Endothelial cell of umbilical vein (primary cell): ENCODE data around the gene CDKN1C. TPM values are rescaled to one million over a fixed set of nuclear protein-coding genes. Genes with fewer than 3 reads are reported as not detected.

Experiments
- BruUV-seq: library from RNA; stranded (reverse); fragments of 400-500 nt; replicated peaks from 2 replicates; lab custom pipeline; 2021; lab: Mats Ljungman, UMichigan
- CTCF ChIA-PET: fragments of 300-600, 350-600 bp; sonication (Branson Sonifier 250); formaldehyde crosslinking; loops from one replicate; lab custom pipeline; 2021; ENCODE audit warnings: antibody characterized with exemption, inconsistent platforms; lab: Charles Lee
- POLR2A ChIA-PET: fragments of 300-600, 350-600 bp; sonication (Branson Sonifier 250); formaldehyde crosslinking; loops from one replicate; lab custom pipeline; 2021; ENCODE audit warnings: antibody characterized with exemption, inconsistent platforms; lab: Charles Lee
- DNase-seq: peaks from one replicate; pipeline ENCODE4 v3.0.0-alpha.2; 2011; ENCODE audit warnings: low read depth, low spot score
- FAIRE-seq: peaks from 2 replicates; lab custom pipeline; 2011; peaks lifted over from hg19 to GRCh38; lab: Jason Lieb, UNC
- H2AFZ ChIP-seq: 2 replicates; pipeline ENCODE4 v1.6.0; 2012; ENCODE audit warnings: low read depth, low read length, control low read depth, inconsistent platforms
- H3K27ac ChIP-seq: 2 replicates; pipeline ENCODE4 v1.5.1; 2011; ENCODE audit warnings: low read depth, mild to moderate bottlenecking, control low read depth, low read length, moderate library complexity; ENCODE audit not compliant: insufficient read depth
- H3K27me3 ChIP-seq, 2 experiments: 2 replicates each; pipeline versions ENCODE4 v1.6.0 to v1.6.1; 2011; ENCODE audit warnings: low read length in 2 of 2, mixed read lengths in 1 of 2; ENCODE audit not compliant: control insufficient read depth in 2 of 2, insufficient read depth in 2 of 2
- H3K36me3 ChIP-seq, 2 experiments: 2 replicates in 1 of 2; 3 replicates in 1 of 2; pipeline ENCODE4 v1.5.1; 2011; ENCODE audit warnings: low read length in 2 of 2, mild to moderate bottlenecking in 1 of 2, moderate library complexity in 1 of 2; ENCODE audit not compliant: control insufficient read depth in 2 of 2, insufficient read depth in 2 of 2; ENCODE audit errors: extremely low read depth in 1 of 2
- H3K4me1 ChIP-seq: 3 replicates; pipeline ENCODE4 v1.5.1; 2011; ENCODE audit warnings: mild to moderate bottlenecking, low read length; ENCODE audit not compliant: control insufficient read depth, insufficient read depth; ENCODE audit errors: extremely low read depth
- H3K4me2 ChIP-seq: 2 replicates; pipeline ENCODE4 v1.6.1; 2011; ENCODE audit warnings: low read length, control low read depth, mixed read lengths; ENCODE audit not compliant: insufficient read depth
- H3K4me3 ChIP-seq, 3 experiments: fragments of 200-600 bp in 1 of 3; sonication (generic), shearing (Covaris generic) in 1 of 3; replicated peaks in 1 of 3; 2 replicates each; pipeline ENCODE4 v1.5.1; 2011 to 2016; ENCODE audit warnings: control low read depth in 3 of 3, low read length in 3 of 3, mild to moderate bottlenecking in 2 of 3, inconsistent platforms in 1 of 3, low read depth in 1 of 3, moderate library complexity in 1 of 3; ENCODE audit not compliant: insufficient read depth in 1 of 3
- H3K79me2 ChIP-seq: 2 replicates; pipeline ENCODE4 v1.6.0; 2012; ENCODE audit warnings: low read length, inconsistent platforms; ENCODE audit not compliant: control insufficient read depth, insufficient read depth
- H3K9ac ChIP-seq: replicated peaks from 2 replicates; pipeline ENCODE3; 2011; ENCODE audit warnings: low read length, control low read depth; ENCODE audit not compliant: insufficient read depth; ENCODE audit errors: extremely low read depth
- H3K9me1 ChIP-seq: replicated peaks from 3 replicates; pipeline ENCODE4 v1.6.0; 2011; ENCODE audit warnings: mild to moderate bottlenecking, low read length; ENCODE audit not compliant: control insufficient read depth, insufficient read depth; ENCODE audit errors: extremely low read depth
- H3K9me3 ChIP-seq: replicated peaks from 2 replicates; pipeline ENCODE4 v1.5.1; 2012; ENCODE audit warnings: low read length, inconsistent platforms; ENCODE audit not compliant: control insufficient read depth, insufficient read depth
- H4K20me1 ChIP-seq: replicated peaks from 2 replicates; pipeline ENCODE3; 2011; ENCODE audit warnings: mild to moderate bottlenecking, low read length; ENCODE audit not compliant: control insufficient read depth, insufficient read depth; ENCODE audit errors: extremely low read depth
- CTCF ChIP-seq, 2 donors: IDR thresholded peaks; 1 replicate in 1 of 2; 2 replicates in 1 of 2; pipeline ENCODE4 v1.5.1; 2011; ENCODE audit warnings: low read length in 2 of 2, mild to moderate bottlenecking in 2 of 2, moderate library complexity in 2 of 2, control low read depth in 1 of 2, inconsistent platforms in 1 of 2, low read depth in 1 of 2; ENCODE audit not compliant: insufficient read depth in 1 of 2; ENCODE audit errors: extremely low read depth in 1 of 2
- EZH2 ChIP-seq: IDR thresholded peaks from 2 replicates; pipeline ENCODE4 v1.6.1; 2012; ENCODE audit warnings: borderline replicate concordance, low read depth, mild to moderate bottlenecking, moderate library complexity, low read length, inconsistent platforms; ENCODE audit not compliant: severe bottlenecking
- FOS ChIP-seq: IDR thresholded peaks from 2 replicates; pipeline ENCODE4 v1.6.1; 2011; ENCODE audit warnings: mild to moderate bottlenecking, low read length, moderate library complexity, borderline replicate concordance; ENCODE audit not compliant: insufficient read depth
- GATA2 ChIP-seq: IDR thresholded peaks from 2 replicates; pipeline ENCODE4 v1.7.0; 2011; ENCODE audit warnings: low read depth, mild to moderate bottlenecking, moderate library complexity, mixed read lengths, low read length; ENCODE audit not compliant: insufficient read length, insufficient read depth
- JUN ChIP-seq: IDR thresholded peaks from 2 replicates; pipeline ENCODE4 v1.6.1; 2011; ENCODE audit warnings: borderline replicate concordance, low read depth; ENCODE audit not compliant: insufficient read length, insufficient read depth
- MAX ChIP-seq: IDR thresholded peaks from 2 replicates; pipeline ENCODE4 v1.6.1; 2011; ENCODE audit not compliant: insufficient read depth, insufficient read length
- MYC ChIP-seq: IDR thresholded peaks from one replicate; pipeline ENCODE4 v1.6.1; 2011; ENCODE audit warnings: mild to moderate bottlenecking, low read depth, low read length
- POLR2A ChIP-seq: IDR thresholded peaks from 2 replicates; pipeline ENCODE4 v1.6.1; 2012; ENCODE audit warnings: low read depth, mild to moderate bottlenecking, control low read depth, low read length
- POLR2AphosphoS5 ChIP-seq: IDR thresholded peaks from 2 replicates; pipeline ENCODE4 v1.6.1; 2012; ENCODE audit warnings: low read depth, mild to moderate bottlenecking, control low read depth, low read length, moderate library complexity; ENCODE audit not compliant: insufficient read depth
- dilution Hi-C: fragments of 300-500 bp; cut with MboI; formaldehyde crosslinking; loops from one replicate; pipeline ENCODE4 v1.15.0; 2019; ENCODE audit warnings: low sequenced_read_pairs; ENCODE audit not compliant: extremely low pct_ligation_motif_present
- intact Hi-C: fragments of 100-400 bp; cut with micrococcal nuclease; formaldehyde crosslinking; loops from one replicate; pipeline ENCODE4 v1.10.0; 2022
- polyA plus RNA-seq, 4 experiments: library from polyadenylated mRNA; depleted of rRNA in 3 of 4; stranded (reverse) in 3 of 4; unstranded in 1 of 4; fragments of >200 nt; gene quantifications; 2 replicates each; pipeline versions ENCODE4 v1.2.1 to v1.2.3, GENCODE V29; 2011 to 2012; ENCODE audit warnings: missing spikeins in 1 of 4
- total RNA-seq: library from RNA; stranded (reverse); gene quantifications from 2 replicates; pipeline ENCODE4 v1.2.3, GENCODE V29; 2021

Gene CDKN1C
- total and polyA plus RNA-seq, 2 donors (not counting 3 experiments of a cell fraction or from before 2014, with no cell fraction given): 4.1 to 9.0 TPM

GRCh38 chr11:2836315-2837095 is 49.1 kb downstream of the CDKN1C start:
- no peaks in the 10 kb centered on the region for H3K27me3 ChIP-seq
- no peaks in the 10 kb centered on the region for H3K9me3 ChIP-seq
- H3K9me1 ChIP-seq: no peaks in the 10 kb centered on the region
- no peaks in the 10 kb centered on the region for H4K20me1 ChIP-seq
- H3K4me1 ChIP-seq: no peaks in the 10 kb centered on the region
- no peak overlapping the region for H3K4me3 ChIP-seq
- POLR2A ChIA-PET: no interaction called here
- H3K27ac ChIP-seq: no peak overlapping the region
- no TSS peak for BruUV-seq
- FAIRE-seq (no peak), DNase-seq (no peak)
- no peak overlapping the region for H2AFZ ChIP-seq
- intact Hi-C loops (no loop called here), dilution Hi-C loops (no loop called here)
- no peaks in the 10 kb centered on the region for H3K79me2 ChIP-seq
- no peak overlapping the region for H3K4me2 ChIP-seq
- CTCF ChIA-PET: interaction anchor here (1.0 kb wide), 1 partner anchor 10 kb away, joined by 5 read pairs; no protein-coding TSS in a partner anchor
- TF ChIP-seq CTCF (IDR thresholded peaks at IDR 0.05; ENCODE audit: extremely low read depth in 1 of 2, insufficient read depth in 1 of 2, low read depth in 1 of 2, low read length in 2 of 2) (no peak), FOS (no peak), GATA2 (no peak), MAX (no peak), MYC (no peak), POLR2AphosphoS5 (no peak), JUN (no peak), POLR2A (no peak), EZH2 (no peak)
- H3K9ac ChIP-seq: no peak overlapping the region
- H3K36me3 ChIP-seq: no peaks in the 10 kb centered on the region
